A549 treated with GW870086 at 1 μM for 4 hours (cell line): ENCODE measurements around the gene PHKG2. TPM values are rescaled to one million over a fixed set of nuclear protein-coding genes. Genes with fewer than 3 reads are reported as not detected.

Source experiments
- total RNA-seq: library from RNA; stranded (reverse); fragments of 200-300 nt; extraction: Qiagen RNA extraction; gene quantifications from 5 replicates; pipeline ENCODE4 v1.2.3, GENCODE V29; 2022; ENCODE audit warnings: low read depth

Gene PHKG2, protein sequence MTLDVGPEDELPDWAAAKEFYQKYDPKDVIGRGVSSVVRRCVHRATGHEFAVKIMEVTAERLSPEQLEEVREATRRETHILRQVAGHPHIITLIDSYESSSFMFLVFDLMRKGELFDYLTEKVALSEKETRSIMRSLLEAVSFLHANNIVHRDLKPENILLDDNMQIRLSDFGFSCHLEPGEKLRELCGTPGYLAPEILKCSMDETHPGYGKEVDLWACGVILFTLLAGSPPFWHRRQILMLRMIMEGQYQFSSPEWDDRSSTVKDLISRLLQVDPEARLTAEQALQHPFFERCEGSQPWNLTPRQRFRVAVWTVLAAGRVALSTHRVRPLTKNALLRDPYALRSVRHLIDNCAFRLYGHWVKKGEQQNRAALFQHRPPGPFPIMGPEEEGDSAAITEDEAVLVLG
- total RNA-seq, result 23.5 to 29.4 TPM (median 28.8 TPM) in 5 replicates

DNA sequence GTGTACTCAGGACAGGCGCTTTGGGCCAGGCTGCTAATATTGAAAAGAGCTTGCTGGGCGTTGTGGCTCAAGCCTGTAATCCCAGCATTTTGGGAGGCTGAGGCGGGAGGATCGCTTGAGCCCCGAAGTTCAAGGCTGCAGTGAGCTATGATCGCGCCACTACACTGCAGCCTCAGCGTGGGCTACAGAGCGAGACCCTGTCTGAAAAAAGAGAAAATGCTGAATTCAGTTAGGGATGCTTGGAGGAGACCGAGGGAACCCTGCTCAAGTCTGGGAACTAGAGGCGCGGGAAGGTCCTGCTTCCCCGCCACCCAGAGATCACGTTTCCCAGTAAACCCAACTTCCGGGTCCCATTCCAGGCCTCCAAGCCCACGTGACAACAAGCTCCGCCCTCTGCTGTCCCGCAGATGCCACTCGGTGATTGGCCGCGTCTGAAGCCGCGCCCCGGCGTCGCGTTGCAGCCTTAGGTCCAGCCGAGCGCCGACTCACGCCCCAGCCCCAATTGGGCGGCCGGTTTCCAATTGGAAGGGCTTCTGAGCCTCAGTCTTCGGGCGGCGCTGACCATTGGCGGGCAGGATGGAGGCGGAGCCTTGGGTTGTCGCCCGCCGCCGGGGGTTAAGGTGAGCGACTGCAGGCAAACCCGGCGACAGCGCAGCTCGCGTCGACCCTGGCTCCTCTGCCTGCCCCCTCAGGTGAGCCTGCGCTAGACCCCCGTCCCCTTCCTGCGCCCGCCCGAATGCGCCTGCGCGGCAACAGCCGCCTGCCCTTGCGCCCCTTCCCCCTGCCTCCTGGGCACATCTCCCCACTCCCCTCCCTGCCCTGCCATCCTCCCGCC is at the start of gene PHKG2:
Gene PHKG2, plus strand, starts transcription at position 627 of the 835 bp plus-strand sequence. CDS start 396 bp downstream, outside the sequence.

DNA sequence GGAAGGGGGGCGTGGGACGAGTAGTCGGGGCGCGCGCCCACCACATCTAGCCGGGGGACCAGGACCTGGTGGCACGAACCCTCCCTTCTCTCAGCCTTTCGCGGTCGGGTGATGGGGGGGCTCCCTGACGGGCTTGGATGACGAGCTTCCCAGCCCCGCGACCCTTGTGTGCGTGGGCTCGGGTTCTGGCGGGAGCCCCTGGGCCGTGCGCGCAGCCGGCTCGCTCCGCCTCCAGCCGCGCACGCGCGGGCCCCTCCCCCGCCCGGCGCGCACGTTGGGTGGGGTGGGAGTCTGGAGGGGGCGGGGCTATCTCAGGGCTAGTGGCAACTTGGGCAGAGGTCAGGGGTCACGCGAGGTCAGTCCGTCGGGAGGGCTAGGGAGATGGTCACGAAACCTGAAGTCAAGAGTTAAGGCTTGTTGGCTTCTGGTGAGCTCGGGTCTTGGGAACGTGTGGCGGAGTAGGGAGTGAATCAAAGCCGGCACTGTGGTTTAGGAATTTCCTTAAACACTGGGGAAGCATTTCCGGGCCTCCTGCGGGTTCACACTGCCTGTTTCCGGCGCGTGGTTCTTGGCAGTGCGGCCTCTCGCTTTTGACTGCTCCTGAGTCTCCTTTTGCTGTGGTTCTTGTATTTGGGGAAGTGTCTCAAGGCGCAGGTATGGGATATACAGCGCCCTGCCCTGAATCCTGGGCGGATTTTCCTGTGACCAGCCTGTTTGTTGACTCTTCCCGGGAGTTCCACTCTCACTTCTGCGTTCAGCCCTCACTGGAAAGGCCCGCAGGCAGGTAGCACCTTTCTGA is 49.2 kb upstream of the PHKG2 start, which contains the start of gene SRCAP:
Gene SRCAP, plus strand, starts transcription at position 356 of the 799 bp plus-strand sequence. CDS start 1,654 bp downstream, outside the sequence.

DNA sequence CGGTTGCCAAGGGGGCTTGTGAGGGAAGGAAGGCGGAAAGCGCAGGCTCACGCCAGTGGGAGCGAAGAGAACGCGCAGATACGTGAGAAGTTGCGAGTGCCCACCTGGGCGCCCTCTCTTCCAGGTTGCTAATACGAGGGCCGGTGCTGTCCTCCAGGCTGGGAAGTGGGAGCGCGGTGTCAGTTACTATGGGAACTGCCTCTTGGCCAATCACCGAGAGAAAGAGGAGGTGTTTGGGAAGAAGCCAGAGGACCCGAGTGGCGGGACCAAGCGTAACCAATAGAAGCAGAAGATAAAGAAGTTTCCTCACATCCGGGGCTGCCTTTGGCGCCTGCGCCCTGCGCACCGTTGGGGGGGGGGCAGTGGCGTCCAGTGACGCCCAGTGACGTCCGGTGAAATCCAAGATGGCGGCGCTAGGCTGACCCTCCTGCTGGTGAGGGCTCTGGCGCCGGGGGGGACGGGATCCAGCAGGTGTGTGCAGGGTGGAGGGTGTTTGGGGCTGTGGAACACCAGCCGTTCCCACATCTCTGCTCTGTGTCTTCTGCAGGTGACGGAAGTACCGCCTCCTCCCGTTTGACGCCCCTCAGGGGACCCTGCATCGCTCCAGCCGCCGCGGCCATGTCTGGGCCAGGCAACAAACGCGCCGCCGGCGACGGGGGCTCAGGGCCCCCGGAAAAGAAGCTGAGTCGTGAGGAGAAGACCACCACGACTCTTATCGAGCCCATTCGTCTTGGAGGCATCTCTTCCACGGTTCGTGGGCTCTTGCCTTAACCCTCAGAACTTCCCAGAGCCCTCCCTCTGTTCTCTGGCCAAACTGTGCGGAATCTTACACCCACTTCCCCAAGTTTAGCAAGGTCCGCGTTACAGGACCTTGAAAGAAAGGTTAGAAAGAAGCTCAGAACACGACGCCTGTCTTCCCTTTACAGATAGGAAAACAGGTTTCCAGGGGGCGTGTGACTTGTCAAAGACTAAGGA is 14.0 kb downstream of the PHKG2 start, which contains the start of the genes CFAP119 and RNF40:
Gene CFAP119, minus strand, starts transcription at position 135 of the 975 bp plus-strand sequence. CDS start 314 bp downstream, outside the sequence.
Gene RNF40, plus strand, starts transcription at position 395 of the 975 bp plus-strand sequence. Its CDS starts 224 bp downstream, at position 619.

DNA sequence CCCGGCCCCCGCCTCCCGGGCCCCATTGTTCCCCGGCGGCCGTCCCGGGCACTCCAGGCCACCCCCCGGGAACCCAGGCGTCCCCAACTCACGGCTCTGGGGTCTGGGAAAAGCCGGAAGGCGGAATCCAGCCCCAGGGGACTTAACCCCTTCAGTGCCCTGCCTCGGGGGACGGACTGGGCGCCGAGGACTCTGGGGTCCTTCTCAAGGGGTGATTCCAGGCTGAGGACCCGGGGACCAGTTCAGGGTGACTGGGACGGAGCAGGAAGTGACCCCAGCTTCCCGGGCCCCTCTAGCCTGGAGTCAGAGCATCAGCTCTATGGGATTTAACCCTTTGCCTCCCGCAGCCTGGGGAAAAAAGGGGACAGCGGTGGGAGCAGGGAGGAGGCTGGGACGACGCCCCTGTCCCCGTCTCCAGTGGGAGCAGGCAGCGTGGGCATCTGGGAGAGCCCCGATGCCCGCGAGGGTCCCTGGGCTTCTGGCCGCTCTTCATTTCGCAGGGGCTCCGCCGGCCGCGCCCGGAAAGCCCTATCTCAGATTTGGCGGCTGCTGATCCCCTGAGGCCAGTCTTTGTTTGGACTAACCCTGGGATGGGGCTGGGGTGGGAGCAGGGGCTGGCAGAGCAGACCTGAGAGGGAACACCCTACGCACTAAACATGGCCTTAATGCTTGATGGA is 38.8 kb downstream of the PHKG2 start, which contains the start of gene ZNF629:
Gene ZNF629, minus strand, starts transcription at position 270 of the 677 bp plus-strand sequence. CDS start 2,723 bp downstream, outside the sequence.

Other genes with a start within 250 kb of the PHKG2 start
- 37.2 to 46.2 TPM (median 45.5 TPM) in 5 replicates for gene ZNF768, start 221.9 kb upstream of the PHKG2 start, total RNA-seq
- gene ZNF747, start 213.6 kb upstream of the PHKG2 start, total RNA-seq, result 3.3 to 4.9 TPM (median 4.5 TPM) in 5 replicates
- 4.2 to 6.6 TPM (median 6.2 TPM) in 5 replicates for gene ZNF764, start 190.1 kb upstream of the PHKG2 start, total RNA-seq
- 5.5 to 8.0 TPM (median 6.7 TPM) in 5 replicates for gene ZNF688, start 176.7 kb upstream of the PHKG2 start, total RNA-seq
- gene ZNF785, start 162.7 kb upstream of the PHKG2 start, total RNA-seq, result not detected in 5 replicates
- 7.3 to 9.9 TPM (median 8.5 TPM) in 5 replicates for gene ZNF689, start 138.0 kb upstream of the PHKG2 start, total RNA-seq
- 20.5 to 24.8 TPM (median 22.6 TPM) in 5 replicates for gene PRR14, start 97.5 kb upstream of the PHKG2 start, total RNA-seq
- 29.0 to 42.4 TPM (median 40.9 TPM) in 5 replicates for gene FBRS, start 90.0 kb upstream of the PHKG2 start, total RNA-seq
- 10.9 to 27.0 TPM (median 21.2 TPM) in 5 replicates for gene SRCAP, start 49.3 kb upstream of the PHKG2 start, total RNA-seq
- gene CFAP119, start 13.6 kb downstream of the PHKG2 start, total RNA-seq, result 5.6 to 9.2 TPM (median 7.7 TPM) in 5 replicates
- 71.8 to 88.1 TPM (median 83.4 TPM) in 5 replicates for gene RNF40, start 13.9 kb downstream of the PHKG2 start, total RNA-seq
- gene ZNF629, start 38.8 kb downstream of the PHKG2 start, total RNA-seq, result 15.4 to 18.3 TPM (median 18.0 TPM) in 5 replicates
- 26.1 to 42.8 TPM (median 37.7 TPM) in 5 replicates for gene BCL7C, start 145.7 kb downstream of the PHKG2 start, total RNA-seq
- gene CTF1, start 148.2 kb downstream of the PHKG2 start, total RNA-seq, result 0.13 to 0.39 TPM (median 0.23 TPM) in 4 of 5 replicates, not detected in the other
- gene FBXL19, start 175.1 kb downstream of the PHKG2 start, total RNA-seq, result 12.9 to 20.9 TPM (median 19.0 TPM) in 5 replicates
- 10.0 to 14.0 TPM (median 12.7 TPM) in 5 replicates for gene ORAI3, start 200.6 kb downstream of the PHKG2 start, total RNA-seq
- 13.9 to 22.3 TPM (median 19.3 TPM) in 5 replicates for gene SETD1A, start 209.3 kb downstream of the PHKG2 start, total RNA-seq
- gene HSD3B7, start 236.8 kb downstream of the PHKG2 start, total RNA-seq, result 14.0 to 17.1 TPM (median 14.3 TPM) in 5 replicates